ENCODE data around the gene MRPS12.
A peak's percentile ranks its signal among the peaks of the same experiment; 100 is the strongest.

MRPS12 gene

DNA sequence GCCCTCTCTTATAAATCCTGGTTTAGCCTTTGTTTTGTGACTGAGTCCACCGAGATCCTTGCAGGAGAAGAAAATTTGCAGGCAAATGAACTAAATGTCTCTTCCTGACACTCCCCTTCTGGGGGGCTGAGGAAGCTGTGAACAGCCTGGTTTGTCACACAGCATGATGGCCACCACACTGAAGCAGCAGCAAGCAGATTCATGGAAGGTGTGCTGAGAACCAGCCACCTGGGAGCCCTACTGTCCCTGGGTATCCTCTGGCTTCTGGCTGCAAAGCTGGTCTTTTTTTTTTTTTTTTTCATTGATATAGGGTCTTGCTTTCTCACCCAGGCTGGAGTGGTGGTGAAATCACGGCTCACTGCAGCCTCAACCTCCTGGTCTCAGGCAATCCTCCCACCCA, 11.2 kb downstream of the MRPS12 start:
- no peak overlapping the region for H3K4me3 Mint-ChIP-seq
- peaks cover 4% of the 10 kb centered on the region for H3K27me3 Mint-ChIP-seq

DNA sequence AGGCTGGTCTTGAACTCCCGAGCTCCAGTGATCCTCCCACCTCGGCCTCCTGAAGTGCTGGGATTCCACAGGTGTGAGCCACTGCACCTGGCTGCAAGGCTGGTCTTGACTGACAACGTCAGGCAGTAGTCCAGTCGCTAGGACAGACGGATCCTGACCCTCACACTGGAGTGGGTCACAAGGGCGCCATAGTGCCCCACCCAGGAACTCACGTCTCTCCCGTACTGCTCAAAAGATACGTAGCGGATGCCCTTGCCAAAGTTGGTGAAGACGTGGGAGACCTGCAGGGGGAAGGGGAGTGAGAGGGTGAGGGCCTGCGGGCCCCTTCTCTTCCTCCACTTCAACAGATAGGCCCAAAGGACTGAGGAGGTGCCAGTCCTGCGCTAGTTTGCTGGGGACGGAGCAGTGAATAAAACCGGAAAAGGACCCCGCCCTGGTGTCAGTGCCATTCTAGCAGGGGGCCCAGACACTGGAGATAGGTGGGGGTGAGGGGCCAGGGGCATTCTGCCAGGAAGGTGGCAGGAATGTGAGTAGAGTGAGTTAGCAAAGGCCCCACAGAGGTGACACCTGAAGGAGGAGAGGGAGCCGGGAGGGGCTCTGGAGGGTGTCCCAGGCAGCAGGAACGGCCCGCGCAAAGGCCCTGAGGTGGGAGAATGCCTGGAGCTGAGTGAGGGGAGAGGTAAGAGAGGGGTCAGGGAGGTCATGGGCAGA, 11.9 kb downstream of the MRPS12 start:
- DNase-seq, result no peak
- H3K27ac Mint-ChIP-seq, result no peak overlapping the region
- H3K27me3 Mint-ChIP-seq, result peaks cover 4% of the 10 kb centered on the region
- H3K9me3 Mint-ChIP-seq, result no peaks in the 10 kb centered on the region
- H3K4me1 Mint-ChIP-seq (ENCODE audit: low read depth), result peaks cover 4% of the 10 kb centered on the region
- no peak overlapping the region for H3K4me3 Mint-ChIP-seq
- H3K36me3 Mint-ChIP-seq (ENCODE audit: low read depth), result no peaks in the 10 kb centered on the region

More for the DNA sequence above, 11.2 kb downstream of the MRPS12 start:
- Mint-ChIP-seq H3K9me3 (no peaks in the 10 kb centered on the region), H3K36me3 (ENCODE audit: low read depth) (no peaks in the 10 kb centered on the region), H3K27ac (no peak overlapping the region), H3K4me1 (ENCODE audit: low read depth) (peaks cover 4% of the 10 kb centered on the region)
- no peak for DNase-seq

DNA sequence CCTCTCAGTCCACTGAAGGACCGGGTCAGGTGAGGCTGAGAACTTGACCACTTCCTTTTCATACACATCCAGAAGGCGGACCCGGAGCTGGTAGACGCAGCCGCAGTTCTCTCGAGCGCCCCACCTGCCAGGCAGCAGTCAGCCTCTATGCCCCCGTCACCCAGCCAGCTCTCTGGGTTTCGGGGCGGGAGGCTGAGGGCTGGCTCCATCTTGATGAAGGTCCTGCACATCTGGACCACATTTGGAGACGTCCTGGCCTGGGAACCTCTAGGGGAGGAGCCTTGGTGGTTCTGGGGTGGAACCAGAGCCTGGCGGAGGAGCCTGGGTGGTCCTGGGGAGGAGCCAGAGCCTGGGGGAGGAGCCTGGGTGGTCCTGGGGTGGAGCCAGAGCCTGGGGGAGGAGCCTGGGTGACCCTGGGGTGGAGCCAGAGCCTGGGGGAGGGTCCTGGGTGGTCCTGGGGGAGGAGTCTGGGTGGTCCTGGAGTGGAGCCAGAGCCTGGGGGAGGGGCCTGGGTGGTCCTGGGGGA, 14.3 kb downstream of the MRPS12 start:
- Mint-ChIP-seq H3K9me3 (no peaks in the 10 kb centered on the region), H3K27me3 (peaks cover 7% of the 10 kb centered on the region), H3K36me3 (ENCODE audit: low read depth) (no peaks in the 10 kb centered on the region), H3K27ac (no peak overlapping the region), H3K4me1 (ENCODE audit: low read depth) (peaks cover 12% of the 10 kb centered on the region), H3K4me3 (no peak overlapping the region)
- no peak for DNase-seq

DNA sequence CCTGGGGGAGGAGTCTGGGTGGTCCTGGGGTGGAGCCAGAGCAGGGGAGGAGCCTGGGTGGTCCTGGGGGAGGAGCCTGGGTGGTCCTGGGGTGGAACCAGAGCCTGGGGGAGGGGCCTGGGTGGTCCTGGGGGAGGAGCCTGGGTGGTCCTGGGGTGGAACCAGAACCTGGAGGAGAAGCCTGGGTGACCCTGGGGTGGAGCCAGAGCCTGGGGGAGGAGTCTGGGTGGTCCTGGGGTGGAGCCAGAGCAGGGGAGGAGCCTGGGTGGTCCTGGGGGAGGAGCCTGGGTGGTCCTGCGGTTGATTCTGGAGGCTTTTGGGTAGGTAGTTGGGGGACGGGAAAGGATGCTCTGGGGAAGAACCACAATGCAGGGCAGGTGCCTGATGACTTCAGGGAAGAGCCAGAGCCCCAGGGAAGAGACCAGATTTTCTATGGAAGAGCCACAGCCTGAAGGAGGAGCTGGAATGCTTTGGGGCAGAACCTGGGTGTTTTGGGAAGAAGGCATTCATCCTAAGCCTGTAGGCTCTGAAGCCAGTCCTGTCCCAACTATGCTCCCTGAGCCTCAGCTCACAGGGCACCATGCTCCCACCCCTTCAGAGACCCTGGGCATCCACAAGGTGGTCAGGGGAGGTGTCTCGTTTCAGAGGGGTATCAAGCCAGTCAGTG, 15.0 kb downstream of the MRPS12 start:
- no peaks in the 10 kb centered on the region for H3K9me3 Mint-ChIP-seq
- no peak overlapping the region for H3K4me3 Mint-ChIP-seq
- no peaks in the 10 kb centered on the region for H3K36me3 Mint-ChIP-seq (ENCODE audit: low read depth)
- DNase-seq, result no peak
- peaks cover 15% of the 10 kb centered on the region for H3K4me1 Mint-ChIP-seq (ENCODE audit: low read depth)
- no peak overlapping the region for H3K27ac Mint-ChIP-seq
- H3K27me3 Mint-ChIP-seq, result peaks cover 10% of the 10 kb centered on the region

DNA sequence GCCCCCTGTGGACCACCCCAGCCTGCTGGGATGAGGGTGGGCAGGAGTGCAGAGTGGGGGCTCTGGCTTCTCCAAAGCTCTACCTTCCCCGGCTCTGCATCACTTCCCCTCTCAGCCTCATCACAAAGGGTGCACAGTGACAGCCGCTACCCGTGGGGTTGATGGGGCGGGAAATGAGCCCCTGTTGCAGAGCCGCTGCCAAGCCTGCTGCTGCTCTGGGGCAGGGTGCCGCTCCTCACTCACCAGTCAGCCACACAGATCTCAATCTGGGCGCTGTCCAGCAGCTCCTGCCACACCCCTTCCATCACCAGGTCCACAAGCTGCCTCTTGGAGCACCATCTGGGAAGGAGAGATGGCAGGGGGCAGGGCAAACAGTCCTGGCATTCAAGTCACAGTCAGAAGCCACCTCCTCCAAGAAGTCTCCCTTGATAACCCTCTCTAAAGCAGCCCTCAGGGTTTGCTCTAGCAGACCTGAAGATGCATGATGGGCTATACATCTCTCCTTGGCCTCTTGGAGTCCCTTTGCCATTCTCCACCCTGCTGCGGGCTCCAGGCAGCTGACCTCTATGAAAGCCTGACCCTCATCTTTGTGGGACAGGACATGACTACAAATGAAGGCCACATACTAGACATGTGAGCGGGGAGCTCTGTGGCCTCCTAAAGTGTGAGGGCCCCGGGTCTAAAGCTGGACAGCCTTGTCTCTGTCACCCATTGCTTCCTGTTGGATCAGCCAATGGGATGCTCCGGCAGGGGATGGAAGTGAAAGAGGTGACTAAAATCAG, 15.7 kb downstream of the MRPS12 start:
- H3K27ac Mint-ChIP-seq, result no peak overlapping the region
- peaks cover 13% of the 10 kb centered on the region for H3K4me1 Mint-ChIP-seq (ENCODE audit: low read depth)
- no peaks in the 10 kb centered on the region for H3K9me3 Mint-ChIP-seq

DNA sequence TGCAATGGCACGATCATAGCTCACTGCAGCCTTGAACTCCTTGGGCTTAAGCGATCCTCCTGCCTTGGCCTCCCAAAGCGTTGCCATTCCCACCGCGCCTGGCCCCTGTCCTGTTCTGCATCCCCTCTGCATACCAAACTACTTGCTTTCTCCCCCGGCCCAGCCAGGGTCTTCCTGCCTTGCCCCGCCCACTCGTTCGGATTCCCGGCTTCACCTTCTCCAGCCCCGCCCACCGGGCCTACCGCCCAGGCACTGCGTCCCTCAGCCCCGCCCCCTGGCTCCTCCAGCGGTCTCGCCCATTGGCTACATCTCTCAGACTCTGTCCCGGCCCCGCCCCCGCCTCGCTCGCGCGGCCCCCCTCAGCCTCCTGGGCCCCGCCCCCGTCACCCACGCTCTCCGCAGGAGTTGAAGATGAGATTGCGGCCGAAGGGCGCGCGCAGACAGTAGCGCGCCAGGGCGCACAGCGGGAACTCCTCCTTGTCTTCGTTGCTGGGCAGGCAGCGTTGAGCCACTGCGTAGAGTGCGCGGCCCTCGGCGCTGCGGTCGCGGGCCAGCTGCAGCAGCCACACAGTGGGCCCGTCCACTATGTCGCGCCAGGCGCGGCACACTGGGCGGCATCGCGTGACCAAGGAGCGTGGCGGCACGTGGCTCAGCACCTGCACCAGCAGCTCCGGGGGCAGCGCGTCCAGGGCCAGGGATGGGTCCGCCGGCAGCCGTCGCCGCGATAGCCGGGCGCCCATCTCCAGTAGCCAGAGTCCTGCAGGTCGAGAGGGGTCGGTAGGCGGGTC, 19.0 kb downstream of the MRPS12 start:
- peak overlapping the region; percentile 55 for H3K4me3 Mint-ChIP-seq
- H3K36me3 Mint-ChIP-seq (ENCODE audit: low read depth), result no peaks in the 10 kb centered on the region
- peaks cover 31% of the 10 kb centered on the region for H3K27me3 Mint-ChIP-seq
- H3K9me3 Mint-ChIP-seq, result no peaks in the 10 kb centered on the region
- H3K4me1 Mint-ChIP-seq (ENCODE audit: low read depth), result peaks cover 15% of the 10 kb centered on the region
- DNase-seq, result peak; percentile 87
- H3K27ac Mint-ChIP-seq, result no peak overlapping the region

More for the DNA sequence above, 15.7 kb downstream of the MRPS12 start:
- peaks cover 10% of the 10 kb centered on the region for H3K27me3 Mint-ChIP-seq
- H3K4me3 Mint-ChIP-seq, result no peak overlapping the region
- H3K36me3 Mint-ChIP-seq (ENCODE audit: low read depth), result no peaks in the 10 kb centered on the region
- no peak for DNase-seq

DNA sequence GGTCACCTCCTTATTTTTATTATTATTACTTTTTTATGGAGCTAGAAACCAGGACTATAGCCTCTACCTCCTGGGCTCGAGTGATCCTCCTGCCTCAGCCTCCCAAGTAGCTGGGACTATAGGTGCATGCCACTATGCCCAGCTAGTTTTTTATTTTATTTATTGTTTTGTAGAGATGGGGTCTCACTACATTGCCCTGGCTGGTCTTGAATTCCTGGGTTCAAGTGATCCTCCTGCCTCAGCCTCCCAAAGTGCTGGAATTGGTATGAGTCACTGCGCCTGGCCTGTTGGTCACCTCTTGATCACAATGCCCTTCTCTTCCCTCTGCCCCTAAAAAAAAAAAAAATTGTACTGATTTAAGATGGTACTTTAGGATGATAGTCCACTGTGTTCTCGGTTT, 20.4 kb downstream of the MRPS12 start:
- peaks cover 31% of the 10 kb centered on the region for H3K27me3 Mint-ChIP-seq
- H3K4me3 Mint-ChIP-seq, result no peak overlapping the region
- H3K9me3 Mint-ChIP-seq, result no peaks in the 10 kb centered on the region
- no peaks in the 10 kb centered on the region for H3K36me3 Mint-ChIP-seq (ENCODE audit: low read depth)
- H3K27ac Mint-ChIP-seq, result no peak overlapping the region
- no peak for DNase-seq
- peaks cover 15% of the 10 kb centered on the region for H3K4me1 Mint-ChIP-seq (ENCODE audit: low read depth)

DNA sequence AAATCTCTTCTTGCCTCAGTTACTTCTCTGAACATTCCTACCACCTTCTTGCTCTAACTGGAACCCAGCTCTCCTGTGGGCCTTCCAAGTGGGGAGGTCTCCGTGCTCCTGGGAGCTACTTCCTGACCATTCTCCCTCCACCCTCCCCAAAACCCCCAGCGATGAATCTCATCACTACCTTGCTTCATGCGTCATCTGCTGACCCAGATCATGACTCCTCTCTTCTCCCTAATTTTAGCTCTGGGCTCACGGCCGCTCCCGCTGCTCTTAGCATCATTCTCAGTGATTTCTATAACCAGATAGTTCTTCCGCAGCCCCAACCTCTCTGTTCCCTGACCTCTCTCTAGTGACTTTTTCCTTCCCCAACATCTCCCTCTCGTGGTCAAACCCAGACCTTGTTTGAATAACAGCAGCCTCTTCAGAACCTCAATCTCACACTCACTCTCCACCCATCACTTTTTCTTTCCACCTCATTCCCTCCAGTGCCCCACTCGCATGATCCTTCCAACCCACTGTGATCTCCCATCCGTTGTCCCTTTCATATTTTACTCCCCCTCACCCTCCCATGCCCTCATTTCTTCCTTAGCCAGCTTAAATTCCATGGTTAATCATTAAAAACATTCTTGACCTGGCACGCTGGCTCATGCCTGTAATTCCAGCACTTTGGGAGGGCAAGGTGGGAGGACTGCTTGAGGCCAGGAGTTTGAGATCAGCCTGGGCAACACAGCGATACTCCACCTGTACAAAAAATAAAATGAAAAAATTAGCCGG, 21.8 kb downstream of the MRPS12 start:
- H3K27ac Mint-ChIP-seq, result no peak overlapping the region
- peaks cover 15% of the 10 kb centered on the region for H3K4me1 Mint-ChIP-seq (ENCODE audit: low read depth)
- no peak overlapping the region for H3K4me3 Mint-ChIP-seq
- DNase-seq, result no peak
- H3K9me3 Mint-ChIP-seq, result no peaks in the 10 kb centered on the region
- no peaks in the 10 kb centered on the region for H3K36me3 Mint-ChIP-seq (ENCODE audit: low read depth)
- H3K27me3 Mint-ChIP-seq, result peaks cover 31% of the 10 kb centered on the region

DNA sequence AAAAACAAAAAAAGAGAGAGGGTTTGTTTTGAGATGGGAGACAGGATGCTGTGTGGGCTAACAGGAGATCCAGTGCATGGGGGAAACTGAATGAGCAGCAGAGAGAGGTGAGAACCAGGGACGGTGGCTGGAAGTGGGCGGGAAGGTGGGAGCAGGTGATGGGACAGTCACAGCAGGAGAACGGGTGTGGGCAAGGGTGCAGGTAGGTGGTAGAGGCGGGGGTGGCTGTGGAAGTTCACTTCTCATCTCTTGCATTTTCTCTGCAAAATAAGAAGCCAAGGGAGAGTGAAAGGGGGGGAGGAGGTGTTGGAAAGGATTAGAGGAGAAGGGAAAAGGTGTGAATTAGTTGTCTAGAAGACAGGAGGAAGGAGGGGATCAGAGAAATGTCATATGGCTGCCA, 22.9 kb downstream of the MRPS12 start:
- H3K36me3 Mint-ChIP-seq (ENCODE audit: low read depth), result no peaks in the 10 kb centered on the region
- H3K9me3 Mint-ChIP-seq, result no peaks in the 10 kb centered on the region
- H3K4me1 Mint-ChIP-seq (ENCODE audit: low read depth), result peaks cover 15% of the 10 kb centered on the region
- H3K27ac Mint-ChIP-seq, result no peak overlapping the region
- DNase-seq, result no peak
- no peak overlapping the region for H3K4me3 Mint-ChIP-seq
- peaks cover 31% of the 10 kb centered on the region for H3K27me3 Mint-ChIP-seq

DNA sequence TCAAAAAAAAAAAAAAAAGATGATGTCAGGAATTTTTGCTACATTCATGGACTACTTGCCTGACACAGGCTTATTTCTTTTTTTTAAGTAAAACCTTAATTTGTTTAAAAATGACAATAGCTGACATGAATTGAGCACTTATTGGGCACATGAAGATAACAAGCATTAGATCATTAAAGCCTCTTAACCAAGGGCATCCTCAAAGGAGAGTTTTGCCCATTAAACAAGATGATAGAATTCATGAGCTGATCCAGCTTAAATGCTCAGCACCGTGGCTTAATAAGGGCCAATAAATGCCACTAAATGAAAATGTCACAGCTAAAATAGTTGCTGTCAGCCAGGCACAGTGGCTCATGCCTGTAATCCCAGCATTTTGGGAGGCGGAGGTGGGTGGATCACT, 25.5 kb downstream of the MRPS12 start:
- Mint-ChIP-seq H3K27ac (no peak overlapping the region), H3K4me1 (ENCODE audit: low read depth) (peaks cover 5% of the 10 kb centered on the region)

DNA sequence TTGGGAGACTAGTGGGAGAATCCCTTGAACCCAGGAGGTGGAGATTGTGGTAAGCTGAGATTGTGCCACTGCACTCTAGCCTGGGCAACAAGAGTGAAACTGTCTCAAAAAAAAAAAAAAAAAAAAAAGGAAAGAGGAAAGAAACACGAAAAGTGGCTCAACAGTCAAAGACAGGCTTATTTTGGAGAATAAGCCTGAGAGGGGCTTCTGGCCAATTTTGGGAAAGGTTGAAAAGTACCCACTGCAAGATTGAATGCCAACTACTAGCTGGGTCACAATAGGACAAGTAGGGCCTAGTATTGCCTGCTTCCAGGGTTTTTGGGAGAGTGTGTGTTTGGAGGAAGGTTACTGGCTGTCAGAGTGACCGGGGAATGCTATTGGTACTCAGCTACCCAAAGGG, 27.6 kb downstream of the MRPS12 start:
- Mint-ChIP-seq H3K4me3 (no peak overlapping the region), H3K36me3 (ENCODE audit: low read depth) (no peaks in the 10 kb centered on the region), H3K27ac (no peak overlapping the region), H3K9me3 (no peaks in the 10 kb centered on the region), H3K27me3 (peaks cover 14% of the 10 kb centered on the region), H3K4me1 (ENCODE audit: low read depth) (peaks cover 4% of the 10 kb centered on the region)
- no peak for DNase-seq

More for the DNA sequence above, 25.5 kb downstream of the MRPS12 start:
- H3K27me3 Mint-ChIP-seq, result peaks cover 21% of the 10 kb centered on the region
- H3K36me3 Mint-ChIP-seq (ENCODE audit: low read depth), result no peaks in the 10 kb centered on the region
- H3K4me3 Mint-ChIP-seq, result no peak overlapping the region
- DNase-seq, result no peak
- no peaks in the 10 kb centered on the region for H3K9me3 Mint-ChIP-seq

DNA sequence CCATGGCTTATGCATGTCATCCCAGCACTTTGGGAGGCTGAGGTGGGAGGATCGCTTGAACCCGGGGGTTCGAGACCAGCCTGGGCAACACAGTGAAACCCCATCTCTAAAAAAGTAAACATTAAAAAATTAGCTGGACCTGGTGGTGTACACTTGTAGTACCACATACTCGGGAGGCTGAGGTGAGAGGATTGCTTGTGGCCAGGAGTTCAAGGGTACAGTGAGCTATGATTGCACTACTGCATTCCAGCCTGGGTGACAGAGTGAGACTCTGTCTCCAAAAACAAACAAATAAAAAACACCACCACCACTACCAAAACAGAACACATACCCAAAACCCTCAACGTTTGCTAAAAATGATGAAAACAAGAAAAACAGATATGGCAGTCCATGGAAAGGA, 28.9 kb downstream of the MRPS12 start:
- H3K9me3 Mint-ChIP-seq, result no peaks in the 10 kb centered on the region
- DNase-seq, result no peak
- peaks cover 11% of the 10 kb centered on the region for H3K27me3 Mint-ChIP-seq
- no peak overlapping the region for H3K27ac Mint-ChIP-seq
- H3K4me3 Mint-ChIP-seq, result no peak overlapping the region
- no peaks in the 10 kb centered on the region for H3K36me3 Mint-ChIP-seq (ENCODE audit: low read depth)
- peaks cover 4% of the 10 kb centered on the region for H3K4me1 Mint-ChIP-seq (ENCODE audit: low read depth)

DNA sequence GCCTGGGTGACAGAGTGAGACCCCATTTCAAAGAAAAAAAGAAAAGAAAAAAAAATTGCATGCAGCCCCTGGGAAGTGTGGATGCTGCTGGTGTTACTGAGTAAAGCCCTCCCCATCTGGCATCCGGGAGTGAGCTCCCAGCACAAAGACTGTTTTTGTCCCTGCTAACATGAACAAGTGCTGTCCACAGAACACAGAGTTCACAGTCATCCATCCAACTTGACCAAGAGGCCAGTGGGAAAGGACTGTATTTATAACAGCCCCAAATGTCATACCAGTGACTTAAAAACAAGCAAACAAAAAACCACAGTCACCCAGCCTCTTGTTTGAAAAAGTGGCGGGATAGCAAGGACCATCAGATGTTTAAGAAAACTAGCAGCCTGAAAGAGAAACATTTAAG, 34.0 kb downstream of the MRPS12 start:
- Mint-ChIP-seq H3K4me3 (no peak overlapping the region), H3K4me1 (ENCODE audit: low read depth) (peaks cover 4% of the 10 kb centered on the region), H3K27me3 (peaks cover 24% of the 10 kb centered on the region), H3K27ac (no peak overlapping the region), H3K9me3 (no peaks in the 10 kb centered on the region), H3K36me3 (ENCODE audit: low read depth) (no peaks in the 10 kb centered on the region)
- no peak for DNase-seq

Measured in activated T-cell treated with anti-CD3 and anti-CD28 coated beads, Interleukin-2, amount 50 U/mL, for 24 hours (primary cell).